Activated T-cell treated with anti-CD3 and anti-CD28 coated beads, Interleukin-2, amount 50 U/mL, for 4 hours (primary cell): ENCODE measurements around the gene COL17A1. TPM values are rescaled to one million over a fixed set of nuclear protein-coding genes. Genes with fewer than 3 reads are reported as not detected.

Experiments
- ATAC-seq, 2 donors: fragments of 200-7000 bp; cut with Tn5 transposase; one replicate each; pipeline ENCODE4 v1.10.0; 2021
- DNase-seq: peaks from one replicate; pipeline ENCODE4 v3.0.0-alpha.2; 2020
- H3K27me3 Mint-ChIP-seq: one replicate; pipeline ENCODE4 v1.8.0; 2021; ENCODE audit warnings: low read depth, mixed read lengths
- H3K36me3 Mint-ChIP-seq: one replicate; pipeline ENCODE4 v1.8.0; 2022; ENCODE audit warnings: mixed read lengths; ENCODE audit not compliant: insufficient read depth
- H3K4me1 Mint-ChIP-seq: one replicate; pipeline ENCODE4 v1.8.0; 2021; ENCODE audit warnings: low read depth, mixed read lengths
- H3K4me3 Mint-ChIP-seq: one replicate; pipeline ENCODE4 v1.8.0; 2021; ENCODE audit warnings: mild to moderate bottlenecking, moderate library complexity, mixed read lengths
- H3K9me3 Mint-ChIP-seq: one replicate; pipeline ENCODE4 v1.8.0; 2021; ENCODE audit warnings: mixed read lengths
- total RNA-seq, 3 donors: library from RNA; stranded (reverse); gene quantifications; one replicate each; pipeline ENCODE4 v1.2.1, GENCODE V29; 2021

The COL17A1 gene
- total RNA-seq, 3 donors from 2014 or later, result 0.23 TPM; not detected in 2

DNA sequence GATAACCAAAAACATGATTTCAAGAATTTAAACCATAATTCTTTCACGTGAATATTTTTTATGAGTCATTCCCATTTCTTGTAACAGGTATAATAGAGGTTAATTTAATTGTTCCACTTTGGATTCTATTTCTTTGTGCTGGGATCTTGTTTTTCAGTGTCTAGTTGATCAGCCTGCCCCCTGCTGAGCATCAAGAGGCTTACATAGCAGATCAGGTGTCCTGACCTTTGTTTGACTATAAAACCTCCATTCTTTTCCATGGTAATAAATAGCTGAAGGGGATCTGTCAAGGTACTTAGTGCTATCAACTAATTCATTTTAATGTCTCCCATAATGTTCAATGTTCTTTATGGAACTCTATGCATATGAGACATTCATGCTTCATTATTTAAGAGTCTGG lies 4.9 kb downstream of the COL17A1 start:
- Mint-ChIP-seq H3K4me3 (no peak overlapping the region), H3K36me3 (no peaks in the 10 kb centered on the region), H3K27me3 (no peaks in the 10 kb centered on the region), H3K4me1 (no peaks in the 10 kb centered on the region), H3K9me3 (no peaks in the 10 kb centered on the region)
- no peak for ATAC-seq
- no peak for DNase-seq

DNA sequence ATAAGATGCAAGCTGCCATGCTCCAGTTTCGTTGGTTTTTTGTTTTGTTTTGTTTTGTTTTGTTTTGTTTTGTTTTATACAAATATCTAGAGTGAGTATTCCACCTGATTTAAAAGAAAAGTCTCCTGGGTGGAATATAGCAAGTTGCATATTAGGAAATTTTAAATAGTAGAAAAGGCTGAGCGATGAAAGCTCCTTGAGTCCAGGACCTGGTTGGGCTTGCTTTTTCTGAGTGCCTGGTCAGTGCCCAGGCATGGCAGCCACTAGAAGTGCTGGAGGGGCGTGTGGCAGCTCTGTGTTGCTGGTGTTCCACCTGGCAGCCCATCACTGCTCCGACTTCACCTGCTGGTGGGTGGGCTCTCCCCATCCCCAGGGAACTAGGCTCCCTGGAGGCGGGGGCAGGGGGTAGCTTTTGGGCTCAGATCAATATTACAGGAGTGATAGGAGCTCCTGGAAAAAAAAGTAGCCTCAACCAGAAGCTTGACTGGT lies 8.0 kb downstream of the COL17A1 start:
- no peaks in the 10 kb centered on the region for H3K27me3 Mint-ChIP-seq
- no peaks in the 10 kb centered on the region for H3K36me3 Mint-ChIP-seq
- no peak for DNase-seq
- H3K4me1 Mint-ChIP-seq, result no peaks in the 10 kb centered on the region
- H3K9me3 Mint-ChIP-seq, result no peaks in the 10 kb centered on the region
- no peak overlapping the region for H3K4me3 Mint-ChIP-seq
- no peak for ATAC-seq

DNA sequence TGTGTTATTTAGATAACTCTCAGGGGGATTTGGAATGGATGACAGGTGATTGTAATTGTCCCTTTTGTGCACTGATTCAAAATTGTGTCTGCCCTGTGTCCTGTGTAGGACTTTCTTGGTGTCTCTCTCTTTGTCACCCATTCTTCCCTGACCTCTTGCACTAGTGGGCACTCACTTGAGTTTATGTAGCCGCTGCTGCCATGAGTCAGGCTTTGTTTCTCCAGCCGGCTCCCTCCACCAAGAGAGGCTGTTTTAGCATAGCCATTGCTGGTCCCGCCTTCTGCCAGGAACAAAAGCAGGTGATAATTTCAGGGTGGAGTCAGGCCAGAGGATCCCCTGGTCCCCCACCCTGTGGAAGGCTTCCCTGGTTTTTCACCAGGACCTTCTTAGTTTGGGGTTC lies 8.4 kb downstream of the COL17A1 start:
- H3K27me3 Mint-ChIP-seq, result no peaks in the 10 kb centered on the region
- H3K9me3 Mint-ChIP-seq, result no peaks in the 10 kb centered on the region
- no peaks in the 10 kb centered on the region for H3K36me3 Mint-ChIP-seq
- no peaks in the 10 kb centered on the region for H3K4me1 Mint-ChIP-seq
- no peak overlapping the region for H3K4me3 Mint-ChIP-seq
- ATAC-seq, result no peak
- DNase-seq, result no peak

DNA sequence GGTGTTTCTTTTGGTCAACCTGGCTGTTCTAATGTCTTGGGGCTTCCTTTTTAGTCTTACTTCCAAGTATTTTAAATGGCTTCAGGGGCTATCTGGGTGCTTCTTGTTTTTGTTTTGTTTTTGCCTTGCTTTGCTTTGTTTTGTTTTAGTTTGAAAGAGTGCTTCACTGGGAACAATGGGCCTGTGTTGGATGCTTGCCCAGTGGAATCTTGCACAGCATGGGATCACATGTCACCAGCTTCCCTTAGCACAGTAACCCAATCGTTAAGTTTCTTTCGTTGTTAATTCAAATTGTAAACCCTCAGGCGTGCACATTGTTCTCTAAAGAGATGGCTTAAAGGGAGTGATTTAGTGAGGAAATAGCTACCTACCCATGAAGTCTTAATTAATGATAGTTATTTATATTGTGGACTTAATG lies 8.9 kb downstream of the COL17A1 start:
- no peaks in the 10 kb centered on the region for H3K27me3 Mint-ChIP-seq
- H3K4me1 Mint-ChIP-seq, result no peaks in the 10 kb centered on the region
- no peaks in the 10 kb centered on the region for H3K9me3 Mint-ChIP-seq
- H3K4me3 Mint-ChIP-seq, result no peak overlapping the region
- ATAC-seq, result no peak
- DNase-seq, result no peak
- H3K36me3 Mint-ChIP-seq, result no peaks in the 10 kb centered on the region

DNA sequence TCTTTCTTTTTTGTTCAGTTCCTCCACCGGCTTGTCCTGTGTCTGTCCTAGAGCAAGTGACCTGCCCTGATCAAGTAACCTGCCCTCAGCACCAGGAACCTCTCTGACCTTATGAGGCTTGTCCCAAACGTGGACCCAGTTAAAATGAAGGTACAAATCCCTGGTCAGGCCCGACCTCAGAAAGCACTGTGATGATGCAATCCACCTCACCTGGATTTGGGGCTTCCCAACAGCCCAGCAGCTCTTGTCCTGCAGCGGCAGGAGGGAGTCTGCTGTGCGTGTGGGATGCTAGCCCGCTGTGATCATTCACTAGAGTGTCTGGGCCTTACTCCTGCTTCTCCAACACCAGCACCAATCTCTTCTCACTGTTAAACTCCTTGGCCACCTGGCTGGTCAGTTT lies 11.2 kb downstream of the COL17A1 start:
- ATAC-seq, result no peak

DNA sequence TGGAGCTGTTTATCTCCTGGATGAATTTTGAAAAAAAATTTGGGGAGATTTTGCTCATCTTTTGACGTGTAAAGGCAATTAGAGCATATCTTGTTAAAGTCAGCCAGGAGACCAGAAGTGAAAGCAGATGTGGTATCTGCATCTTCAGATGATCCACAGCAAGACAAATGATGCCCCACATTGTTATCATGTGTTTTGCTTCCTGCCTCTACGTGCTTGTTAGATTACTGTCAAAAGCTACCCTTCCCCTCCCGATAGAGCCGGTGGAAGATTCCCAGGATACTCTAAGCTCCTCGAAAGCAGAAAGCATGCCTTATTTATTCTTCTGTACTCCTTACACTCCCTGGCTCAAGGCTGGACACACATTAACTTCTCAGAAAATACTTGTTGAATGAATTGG lies 12.9 kb downstream of the COL17A1 start:
- no peak for DNase-seq
- Mint-ChIP-seq H3K9me3 (no peaks in the 10 kb centered on the region), H3K27me3 (no peaks in the 10 kb centered on the region), H3K4me1 (no peaks in the 10 kb centered on the region), H3K4me3 (no peak overlapping the region), H3K36me3 (no peaks in the 10 kb centered on the region)
- ATAC-seq, result no peak

More for the DNA sequence above, 11.2 kb downstream of the COL17A1 start:
- no peak overlapping the region for H3K4me3 Mint-ChIP-seq
- no peaks in the 10 kb centered on the region for H3K27me3 Mint-ChIP-seq
- H3K9me3 Mint-ChIP-seq, result no peaks in the 10 kb centered on the region
- H3K4me1 Mint-ChIP-seq, result no peaks in the 10 kb centered on the region
- no peak for DNase-seq
- H3K36me3 Mint-ChIP-seq, result no peaks in the 10 kb centered on the region

DNA sequence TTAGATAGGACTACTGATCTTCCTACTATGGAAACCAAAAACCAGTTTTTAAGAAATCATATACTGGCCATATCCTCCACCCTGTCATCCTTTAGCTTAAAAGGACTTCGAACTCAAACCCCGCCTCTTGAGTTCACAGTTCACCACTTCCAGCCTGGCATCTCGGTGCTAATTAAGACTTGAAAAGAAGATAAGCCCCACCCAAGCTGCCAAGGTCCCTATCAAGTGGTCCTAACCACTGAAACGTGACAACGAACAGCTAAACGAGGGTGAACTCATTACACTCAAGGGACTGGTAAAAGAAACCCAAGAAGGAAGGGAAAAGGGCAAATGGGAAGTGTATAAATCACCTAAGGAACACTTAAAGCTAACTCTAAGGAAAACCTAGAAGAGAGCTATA lies 16.1 kb downstream of the COL17A1 start:
- no peak overlapping the region for H3K4me3 Mint-ChIP-seq
- H3K9me3 Mint-ChIP-seq, result no peaks in the 10 kb centered on the region
- no peaks in the 10 kb centered on the region for H3K4me1 Mint-ChIP-seq
- ATAC-seq (no peak), DNase-seq (no peak)
- H3K36me3 Mint-ChIP-seq, result no peaks in the 10 kb centered on the region
- peaks cover 6% of the 10 kb centered on the region for H3K27me3 Mint-ChIP-seq

DNA sequence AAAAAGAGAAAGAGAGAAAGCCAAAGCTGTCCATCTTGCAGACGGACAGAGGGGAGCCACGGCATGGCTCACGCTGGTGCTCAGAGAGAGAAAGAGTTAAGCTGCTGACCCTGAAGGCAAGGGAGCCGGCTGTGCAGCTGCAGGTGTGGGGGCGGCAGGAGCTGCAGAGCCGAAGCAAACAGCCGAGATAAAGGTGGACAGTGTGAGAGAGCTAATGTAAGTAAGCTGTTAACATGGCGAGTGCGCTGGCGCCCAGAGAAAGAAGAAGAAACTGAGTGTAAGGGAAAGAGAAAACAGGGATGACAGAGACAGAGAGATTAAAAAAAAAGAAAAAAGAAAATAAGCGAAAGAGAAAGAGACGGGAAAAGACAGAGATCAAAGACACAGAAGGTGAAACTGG lies 18.2 kb downstream of the COL17A1 start:
- Mint-ChIP-seq H3K36me3 (no peaks in the 10 kb centered on the region), H3K9me3 (no peaks in the 10 kb centered on the region), H3K4me3 (no peak overlapping the region), H3K4me1 (no peaks in the 10 kb centered on the region), H3K27me3 (peaks cover 6% of the 10 kb centered on the region)
- DNase-seq, result no peak
- ATAC-seq, result no peak

DNA sequence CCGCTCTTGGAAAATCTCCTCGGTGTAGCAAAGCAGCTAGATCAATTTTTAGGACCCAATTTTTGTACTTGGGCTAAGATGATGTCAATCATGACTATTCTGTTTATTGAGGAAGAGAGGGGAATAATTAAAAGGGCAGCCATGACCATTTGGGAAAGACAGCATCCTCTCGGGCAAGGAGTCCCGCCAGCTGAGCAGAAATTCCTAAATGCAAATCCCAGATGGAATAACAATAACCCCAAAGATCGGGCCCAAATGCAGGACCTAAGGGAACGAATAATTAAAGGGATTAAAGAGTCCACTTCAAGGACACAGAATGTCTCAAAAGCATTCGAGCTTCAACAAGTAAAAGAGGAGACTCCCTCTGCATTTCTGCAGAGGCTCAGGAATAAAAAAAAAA lies 18.7 kb downstream of the COL17A1 start:
- Mint-ChIP-seq H3K27me3 (peaks cover 6% of the 10 kb centered on the region), H3K4me3 (no peak overlapping the region), H3K4me1 (no peaks in the 10 kb centered on the region), H3K36me3 (no peaks in the 10 kb centered on the region), H3K9me3 (no peaks in the 10 kb centered on the region)
- no peak for DNase-seq
- no peak for ATAC-seq

DNA sequence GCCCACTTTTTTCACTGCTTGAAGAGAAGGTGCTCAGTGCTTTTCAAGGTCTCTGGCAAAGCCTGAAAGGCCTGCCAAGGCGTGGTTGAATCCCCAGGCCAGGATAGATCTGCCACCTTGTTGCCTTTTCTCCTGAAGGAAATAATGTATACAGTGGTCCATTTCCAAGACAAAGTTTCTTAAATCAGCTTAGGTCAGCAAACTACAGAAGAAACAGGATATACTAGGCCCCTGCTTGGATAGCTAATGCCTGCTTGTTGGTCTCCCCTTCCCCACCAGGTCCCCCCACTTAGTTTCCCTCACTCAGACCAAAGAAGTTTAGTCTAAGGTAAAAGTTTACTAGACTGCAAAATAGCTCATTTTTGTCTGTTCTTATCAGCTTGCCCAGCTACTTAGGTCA lies 19.9 kb downstream of the COL17A1 start:
- H3K27me3 Mint-ChIP-seq, result peaks cover 6% of the 10 kb centered on the region
- H3K4me1 Mint-ChIP-seq, result no peaks in the 10 kb centered on the region
- no peak overlapping the region for H3K4me3 Mint-ChIP-seq
- no peaks in the 10 kb centered on the region for H3K36me3 Mint-ChIP-seq
- no peak for DNase-seq
- no peaks in the 10 kb centered on the region for H3K9me3 Mint-ChIP-seq
- ATAC-seq, result no peak

DNA sequence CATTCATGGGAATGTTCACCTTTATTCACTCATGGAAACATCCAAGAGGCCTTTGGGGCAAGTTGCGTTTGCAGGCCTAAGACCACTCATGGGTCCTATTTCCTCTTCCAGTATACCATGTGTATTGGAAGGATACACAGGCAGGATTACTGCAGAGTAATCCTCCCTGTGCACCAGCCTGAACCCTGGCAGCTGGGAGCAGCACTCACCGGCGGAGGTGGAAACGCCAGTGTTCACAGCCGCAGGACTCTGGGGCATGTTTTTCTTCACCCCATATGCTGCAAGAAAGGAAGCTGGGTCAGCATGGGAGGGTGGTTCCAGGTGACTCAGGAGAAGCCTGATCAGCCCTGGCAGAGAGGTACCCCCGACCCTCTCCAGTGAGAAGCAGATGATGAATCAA lies 24.5 kb downstream of the COL17A1 start:
- H3K36me3 Mint-ChIP-seq, result no peaks in the 10 kb centered on the region
- H3K27me3 Mint-ChIP-seq, result peaks cover 6% of the 10 kb centered on the region
- H3K4me3 Mint-ChIP-seq, result no peak overlapping the region
- no peaks in the 10 kb centered on the region for H3K4me1 Mint-ChIP-seq
- ATAC-seq (no peak), DNase-seq (no peak)
- no peaks in the 10 kb centered on the region for H3K9me3 Mint-ChIP-seq

DNA sequence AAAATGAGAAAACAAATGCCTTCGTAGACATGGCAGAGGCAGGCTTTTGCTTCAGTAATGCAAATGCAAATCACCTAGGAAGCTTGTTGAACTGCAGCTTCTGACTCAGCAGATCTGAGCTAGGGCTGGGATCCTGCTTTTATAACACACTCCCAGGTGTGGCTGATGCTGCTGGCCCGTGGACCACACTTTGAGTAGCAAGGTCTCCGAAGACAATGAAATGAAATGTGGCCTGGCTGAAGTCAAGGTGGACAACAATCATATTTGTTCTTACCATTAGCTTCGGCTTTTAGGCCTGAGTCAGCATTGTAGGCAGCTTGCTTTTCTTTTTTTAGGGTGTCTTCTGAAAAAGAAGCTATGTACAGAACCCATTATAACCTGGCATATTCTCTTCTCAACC lies 26.3 kb downstream of the COL17A1 start:
- H3K36me3 Mint-ChIP-seq, result no peaks in the 10 kb centered on the region
- DNase-seq (no peak), ATAC-seq (no peak)
- no peaks in the 10 kb centered on the region for H3K4me1 Mint-ChIP-seq
- H3K27me3 Mint-ChIP-seq, result no peaks in the 10 kb centered on the region
- no peaks in the 10 kb centered on the region for H3K9me3 Mint-ChIP-seq
- H3K4me3 Mint-ChIP-seq, result no peak overlapping the region

DNA sequence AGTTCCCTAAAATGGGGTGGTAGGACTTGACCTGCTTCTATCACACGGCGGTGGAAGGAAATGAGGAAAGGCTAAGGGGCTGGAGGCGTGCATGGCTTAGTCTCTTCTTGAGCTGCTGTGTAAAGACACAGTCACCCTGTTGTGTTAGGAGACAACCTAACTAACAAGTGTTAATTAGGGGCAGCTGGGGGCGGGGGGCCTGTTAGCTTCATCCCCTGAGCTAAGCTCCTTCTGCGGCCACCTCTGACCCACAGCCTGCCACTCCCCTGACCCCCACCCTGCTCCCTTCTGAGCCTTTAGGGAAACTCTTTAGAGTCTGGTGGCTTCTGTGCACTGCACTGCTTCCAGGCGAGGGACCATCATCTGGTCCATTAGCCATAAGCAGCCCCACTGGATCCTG lies 28.0 kb downstream of the COL17A1 start:
- DNase-seq (no peak), ATAC-seq (no peak)
- Mint-ChIP-seq H3K27me3 (no peaks in the 10 kb centered on the region), H3K4me1 (no peaks in the 10 kb centered on the region), H3K9me3 (no peaks in the 10 kb centered on the region), H3K4me3 (no peak overlapping the region), H3K36me3 (no peaks in the 10 kb centered on the region)

DNA sequence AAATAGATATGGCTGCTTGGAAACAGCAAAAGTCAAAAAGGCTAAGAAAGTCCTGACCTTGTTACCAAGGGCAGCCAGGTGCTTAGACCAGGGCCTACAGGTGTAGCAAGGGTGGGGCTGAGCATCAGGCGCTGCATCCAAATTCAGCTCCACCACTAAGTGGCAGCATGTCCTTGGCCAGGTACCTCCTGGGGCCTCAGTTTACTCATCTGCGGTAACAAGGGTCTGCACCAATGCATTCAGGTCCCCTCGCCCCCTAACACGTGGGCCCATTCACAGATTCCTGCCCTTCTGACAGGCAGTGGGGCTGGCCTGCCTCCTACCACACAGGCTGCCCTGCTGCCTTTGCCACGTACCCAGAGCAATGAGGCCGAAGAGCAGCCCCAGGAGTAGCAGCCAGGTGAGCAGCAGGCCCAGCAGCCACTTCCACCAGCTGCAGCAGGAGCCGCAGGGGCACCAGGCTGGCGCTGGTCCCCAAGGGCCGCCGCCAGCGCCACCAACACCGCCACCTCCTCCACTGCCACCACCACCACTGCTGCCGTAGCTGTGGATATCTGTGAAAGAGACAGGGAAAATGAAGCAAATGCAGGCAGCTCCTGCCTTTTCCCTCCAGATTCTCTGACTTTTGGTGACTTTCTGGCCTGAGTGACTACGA lies 28.9 kb downstream of the COL17A1 start:
- DNase-seq (no peak), ATAC-seq (no peak)
- Mint-ChIP-seq H3K9me3 (no peaks in the 10 kb centered on the region), H3K27me3 (no peaks in the 10 kb centered on the region), H3K4me3 (no peak overlapping the region), H3K4me1 (no peaks in the 10 kb centered on the region), H3K36me3 (no peaks in the 10 kb centered on the region)

DNA sequence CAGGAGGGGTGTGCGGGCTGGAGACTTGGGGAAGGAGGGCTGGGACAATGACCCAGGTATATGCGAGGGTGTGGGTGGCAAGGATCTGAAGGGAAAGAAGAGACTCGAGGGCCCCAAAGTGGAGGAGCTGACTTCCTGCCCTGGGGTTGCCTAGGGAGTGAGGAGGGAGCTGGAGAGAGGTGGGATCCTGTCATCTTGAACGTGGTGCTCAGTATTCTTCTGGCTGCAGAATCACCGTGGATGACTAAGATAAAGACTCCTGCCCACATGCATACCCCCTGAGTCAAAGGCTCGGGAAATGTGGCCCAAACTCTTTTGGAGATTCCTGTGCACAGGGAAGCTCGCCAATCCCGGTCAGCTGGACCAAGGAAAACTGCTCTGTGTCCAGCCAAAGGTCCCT lies 31.2 kb downstream of the COL17A1 start:
- DNase-seq, result no peak
- ATAC-seq, result no peak
- H3K27me3 Mint-ChIP-seq, result no peaks in the 10 kb centered on the region
- H3K36me3 Mint-ChIP-seq, result no peaks in the 10 kb centered on the region
- no peaks in the 10 kb centered on the region for H3K9me3 Mint-ChIP-seq
- H3K4me1 Mint-ChIP-seq, result no peaks in the 10 kb centered on the region
- no peak overlapping the region for H3K4me3 Mint-ChIP-seq

DNA sequence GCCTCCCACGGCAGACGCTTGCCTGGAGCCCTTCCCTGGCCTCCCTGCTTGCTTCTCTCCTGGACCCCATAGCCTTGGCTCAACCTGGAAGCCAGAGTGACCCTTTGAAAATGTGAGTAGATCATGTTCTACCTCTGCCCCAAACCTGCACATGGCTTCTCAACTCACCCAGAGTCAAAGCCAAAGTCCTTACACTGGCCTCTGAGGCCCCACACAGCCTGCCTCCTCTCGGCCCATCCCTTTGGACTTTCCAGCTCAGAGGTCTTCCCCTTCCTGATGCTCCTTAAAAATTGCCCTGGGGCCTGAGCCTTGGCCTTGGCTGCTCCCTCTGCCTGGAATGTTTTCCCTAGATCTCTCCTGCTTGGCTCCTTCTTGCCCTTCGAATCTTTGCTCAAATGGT lies 32.5 kb downstream of the COL17A1 start:
- Mint-ChIP-seq H3K27me3 (no peaks in the 10 kb centered on the region), H3K4me3 (no peak overlapping the region), H3K4me1 (no peaks in the 10 kb centered on the region), H3K36me3 (no peaks in the 10 kb centered on the region), H3K9me3 (no peaks in the 10 kb centered on the region)
- DNase-seq, result no peak
- ATAC-seq, result no peak
